ENCODE measurements around the gene RNF212.

Gene RNF212

GRCh38 chr4:1150875-1151274 lies 37.5 kb upstream of the RNF212 start:
- no peak overlapping the region for H2AFZ ChIP-seq
- H3K4me3 ChIP-seq (ENCODE audit: low read depth, low read length) = no peak overlapping the region
- H3K9me3 ChIP-seq (ENCODE audit: control insufficient read depth, low read length) = no peaks in the 10 kb centered on the region
- no peaks in the 10 kb centered on the region for H3K36me3 ChIP-seq (ENCODE audit: control insufficient read depth, insufficient read depth, low read length)
- no peaks in the 10 kb centered on the region for H3K4me1 ChIP-seq
- H3K27ac ChIP-seq = no peak overlapping the region
- no peak overlapping the region for H3K9ac ChIP-seq
- H3K79me2 ChIP-seq = no peaks in the 10 kb centered on the region
- H3K4me2 ChIP-seq (ENCODE audit: low read length) = no peak overlapping the region
- no peaks in the 10 kb centered on the region for H3K27me3 ChIP-seq (ENCODE audit: control insufficient read depth, insufficient read depth, low read length)
- no peak for TF ChIP-seq CTCF (IDR thresholded peaks at IDR 0.05)

GRCh38 chr4:1139860-1140259 lies 26.5 kb upstream of the RNF212 start:
- no peak overlapping the region for H3K4me2 ChIP-seq (ENCODE audit: low read length)
- H3K27me3 ChIP-seq (ENCODE audit: control insufficient read depth, insufficient read depth, low read length) = no peaks in the 10 kb centered on the region
- no peak overlapping the region for H3K4me3 ChIP-seq (ENCODE audit: low read depth, low read length)
- H2AFZ ChIP-seq = no peak overlapping the region
- H3K36me3 ChIP-seq (ENCODE audit: control insufficient read depth, insufficient read depth, low read length) = no peaks in the 10 kb centered on the region
- no peaks in the 10 kb centered on the region for H3K79me2 ChIP-seq
- no peak overlapping the region for H3K9ac ChIP-seq
- TF ChIP-seq CTCF (IDR thresholded peaks at IDR 0.05) = no peak
- H3K9me3 ChIP-seq (ENCODE audit: control insufficient read depth, low read length) = no peaks in the 10 kb centered on the region
- no peaks in the 10 kb centered on the region for H3K4me1 ChIP-seq
- no peak overlapping the region for H3K27ac ChIP-seq

- Histone ChIP-seq H3K4me2 (ENCODE audit: low read length) (no peak overlapping the region), H3K4me1 (no peaks in the 10 kb centered on the region), H3K27ac (no peak overlapping the region), H3K9ac (no peak overlapping the region), H2AFZ (no peak overlapping the region), H3K79me2 (no peaks in the 10 kb centered on the region), H3K27me3 (ENCODE audit: control insufficient read depth, insufficient read depth, low read length) (no peaks in the 10 kb centered on the region), H3K4me3 (ENCODE audit: low read depth, low read length) (no peak overlapping the region), H3K9me3 (ENCODE audit: control insufficient read depth, low read length) (no peaks in the 10 kb centered on the region), H3K36me3 (ENCODE audit: control insufficient read depth, insufficient read depth, low read length) (no peaks in the 10 kb centered on the region)
- TF ChIP-seq CTCF (IDR thresholded peaks at IDR 0.05) = no peak
Measured at GRCh38 chr4:1137850-1138249, 24.5 kb upstream of the RNF212 start.

- no peaks in the 10 kb centered on the region for H3K79me2 ChIP-seq
- no peak overlapping the region for H2AFZ ChIP-seq
- TF ChIP-seq CTCF (IDR thresholded peaks at IDR 0.05) = no peak
- no peaks in the 10 kb centered on the region for H3K27me3 ChIP-seq (ENCODE audit: control insufficient read depth, insufficient read depth, low read length)
- no peaks in the 10 kb centered on the region for H3K9me3 ChIP-seq (ENCODE audit: control insufficient read depth, low read length)
- no peaks in the 10 kb centered on the region for H3K4me1 ChIP-seq
- H3K4me2 ChIP-seq (ENCODE audit: low read length) = no peak overlapping the region
- H3K27ac ChIP-seq = no peak overlapping the region
- no peaks in the 10 kb centered on the region for H3K36me3 ChIP-seq (ENCODE audit: control insufficient read depth, insufficient read depth, low read length)
- H3K4me3 ChIP-seq (ENCODE audit: low read depth, low read length) = no peak overlapping the region
- no peak overlapping the region for H3K9ac ChIP-seq
Measured at GRCh38 chr4:1137063-1137776, 23.9 kb upstream of the RNF212 start.

GRCh38 chr4:1136048-1136447 lies 22.7 kb upstream of the RNF212 start:
- TF ChIP-seq CTCF (IDR thresholded peaks at IDR 0.05) = no peak
- Histone ChIP-seq H3K36me3 (ENCODE audit: control insufficient read depth, insufficient read depth, low read length) (no peaks in the 10 kb centered on the region), H3K4me1 (no peaks in the 10 kb centered on the region), H3K4me3 (ENCODE audit: low read depth, low read length) (no peak overlapping the region), H3K9me3 (ENCODE audit: control insufficient read depth, low read length) (no peaks in the 10 kb centered on the region), H2AFZ (no peak overlapping the region), H3K9ac (no peak overlapping the region), H3K4me2 (ENCODE audit: low read length) (no peak overlapping the region), H3K79me2 (no peaks in the 10 kb centered on the region), H3K27ac (no peak overlapping the region), H3K27me3 (ENCODE audit: control insufficient read depth, insufficient read depth, low read length) (no peaks in the 10 kb centered on the region)
